Neural cell (in vitro differentiated cells): ENCODE data around the gene DAZL. TPM values are rescaled to one million over a fixed set of nuclear protein-coding genes. Genes with fewer than 3 reads are reported as not detected.

Experiments used
- H2AFZ ChIP-seq: fragments of 200-600, 300-800 bp; sonication (generic), shearing (Covaris generic); 2 replicates; pipeline ENCODE4 v1.6.0; 2014; ENCODE audit warnings: low read depth, mild to moderate bottlenecking, antibody characterized with exemption, low read length, moderate library complexity
- H3F3A ChIP-seq: fragments of 200-600 bp; shearing (Covaris generic); 2 replicates; pipeline ENCODE4 v1.6.1; 2016; ENCODE audit warnings: mild to moderate bottlenecking, moderate library complexity, mixed read lengths, antibody characterized with exemption, low read length; ENCODE audit not compliant: insufficient read depth, poor library complexity, severe bottlenecking
- H3K27ac ChIP-seq: fragments of 200-600, 300-800 bp; sonication (generic), shearing (Covaris generic); 2 replicates; pipeline ENCODE4 v1.5.1; 2014; ENCODE audit warnings: mild to moderate bottlenecking, low read length, moderate library complexity
- H3K27me3 ChIP-seq: fragments of 300-800, 200-600 bp; sonication (generic), shearing (Covaris generic); 2 replicates; pipeline ENCODE4 v1.6.0; 2014; ENCODE audit warnings: mild to moderate bottlenecking, low read depth, low read length, moderate library complexity; ENCODE audit not compliant: insufficient read depth
- H3K36me3 ChIP-seq: fragments of 300-800, 200-600 bp; sonication (generic), shearing (Covaris generic); 2 replicates; pipeline ENCODE4 v1.5.1; 2014; ENCODE audit warnings: mild to moderate bottlenecking, antibody characterized with exemption, low read length, moderate library complexity; ENCODE audit not compliant: insufficient read depth
- H3K4me2 ChIP-seq: fragments of 300-800, 200-600 bp; sonication (generic), shearing (Covaris generic); 2 replicates; pipeline ENCODE4 v1.6.0; 2014; ENCODE audit warnings: mild to moderate bottlenecking, low read length
- H3K4me3 ChIP-seq: fragments of 300-800, 200-600 bp; sonication (generic), shearing (Covaris generic); 2 replicates; pipeline ENCODE4 v1.5.1; 2014; ENCODE audit warnings: mild to moderate bottlenecking, low read length, moderate library complexity
- H3K79me2 ChIP-seq: fragments of 200-600 bp; shearing (Covaris generic); replicated peaks from 2 replicates; pipeline ENCODE4 v1.6.0; 2014; ENCODE audit warnings: mild to moderate bottlenecking, low read length, moderate library complexity; ENCODE audit not compliant: insufficient read depth
- H3K9ac ChIP-seq: fragments of 300-800, 200-600 bp; sonication (generic), shearing (Covaris generic); 2 replicates; pipeline ENCODE4 v1.6.1; 2016; ENCODE audit warnings: mild to moderate bottlenecking, low read length, mixed read lengths
- H3K9me2 ChIP-seq: fragments of 200-600 bp; shearing (Covaris generic); 2 replicates; pipeline ENCODE4 v1.6.1; 2016; ENCODE audit warnings: mild to moderate bottlenecking, low read length, mixed read lengths; ENCODE audit not compliant: insufficient read depth
- H3K9me3 ChIP-seq: fragments of 200-600, 300-800 bp; sonication (generic), shearing (Covaris generic); 2 replicates; pipeline ENCODE4 v1.6.1; 2016; ENCODE audit warnings: mild to moderate bottlenecking, mixed run types, low read length, moderate library complexity, mixed read lengths
- H4K20me1 ChIP-seq: fragments of 200-600 bp; shearing (Covaris generic); 2 replicates; pipeline ENCODE4 v1.6.1; 2016; ENCODE audit warnings: mild to moderate bottlenecking, mixed run types; ENCODE audit not compliant: insufficient read depth
- CTCF ChIP-seq: fragments of 450-650 bp; IDR thresholded peaks from 2 replicates; pipeline ENCODE4 v1.5.1; 2014; ENCODE audit warnings: antibody characterized with exemption, mild to moderate bottlenecking, moderate library complexity; ENCODE audit not compliant: poor library complexity, severe bottlenecking
- EP300 ChIP-seq: fragments of 450-650 bp; conservative IDR thresholded peaks from 2 replicates; pipeline ENCODE4 v1.6.1; 2014; ENCODE audit warnings: antibody characterized with exemption, mild to moderate bottlenecking, moderate library complexity; ENCODE audit not compliant: poor library complexity, severe bottlenecking
- EZH2 ChIP-seq: fragments of 200-600, 300-800 bp; shearing (Covaris generic), sonication (generic); IDR thresholded peaks from 2 replicates; pipeline ENCODE4 v1.6.1; 2014; ENCODE audit warnings: antibody characterized with exemption, low read length, borderline replicate concordance, mild to moderate bottlenecking; ENCODE audit not compliant: insufficient read depth, poor library complexity, severe bottlenecking
- MXI1 ChIP-seq: fragments of 450-650 bp; conservative IDR thresholded peaks from 2 replicates; pipeline ENCODE4 v1.6.1; 2014; ENCODE audit warnings: antibody characterized with exemption, mild to moderate bottlenecking; ENCODE audit not compliant: poor library complexity, severe bottlenecking
- POLR2AphosphoS5 ChIP-seq: IDR thresholded peaks from 2 replicates; pipeline ENCODE4 v1.6.1; 2012
- RAD21 ChIP-seq: fragments of 450-650 bp; conservative IDR thresholded peaks from 2 replicates; pipeline ENCODE4 v1.6.1; 2014; ENCODE audit warnings: antibody characterized with exemption, mild to moderate bottlenecking, moderate library complexity
- REST ChIP-seq: IDR thresholded peaks from 2 replicates; pipeline ENCODE4 v1.6.1; 2012; ENCODE audit warnings: borderline replicate concordance
- SMC3 ChIP-seq: fragments of 450-650 bp; conservative IDR thresholded peaks from 2 replicates; pipeline ENCODE4 v1.6.1; 2014; ENCODE audit warnings: antibody characterized with exemption, mild to moderate bottlenecking, moderate library complexity; ENCODE audit not compliant: poor library complexity
- TAF1 ChIP-seq: IDR thresholded peaks from 2 replicates; pipeline ENCODE4 v1.6.1; 2012; ENCODE audit warnings: low read depth
- polyA plus RNA-seq: library from polyadenylated mRNA; depleted of rRNA; stranded (reverse); fragments of >200 nt; gene quantifications from 2 replicates; pipeline ENCODE4 v1.2.3, GENCODE V29; 2014

Gene DAZL
- polyA plus RNA-seq, 1 donor from 2014 or later = not detected

GRCh38 chr3:16596352-16597032 is 8.7 kb downstream of the DAZL start:
- H3K4me3 ChIP-seq = no peak overlapping the region
- H2AFZ ChIP-seq = no peak overlapping the region
- H3K9me2 ChIP-seq = no peaks in the 10 kb centered on the region
- H3K4me2 ChIP-seq = no peak overlapping the region
- H3K9me3 ChIP-seq = no peaks in the 10 kb centered on the region
- no peaks in the 10 kb centered on the region for H3K27me3 ChIP-seq
- no peaks in the 10 kb centered on the region for H3F3A ChIP-seq
- no peak overlapping the region for H3K27ac ChIP-seq
- no peaks in the 10 kb centered on the region for H3K36me3 ChIP-seq
- no peaks in the 10 kb centered on the region for H3K79me2 ChIP-seq
- no peaks in the 10 kb centered on the region for H4K20me1 ChIP-seq
- TF ChIP-seq EZH2 (no peak), EP300 (no peak), POLR2AphosphoS5 (no peak), REST (no peak), TAF1 (no peak), RAD21 (no peak)
- no peak overlapping the region for H3K9ac ChIP-seq

GRCh38 chr3:16595778-16596177 is 9.4 kb downstream of the DAZL start:
- Histone ChIP-seq H3K4me3 (no peak overlapping the region), H2AFZ (no peak overlapping the region), H3F3A (no peaks in the 10 kb centered on the region), H3K9me2 (no peaks in the 10 kb centered on the region), H3K9me3 (no peaks in the 10 kb centered on the region), H3K4me2 (no peak overlapping the region), H3K36me3 (no peaks in the 10 kb centered on the region), H4K20me1 (no peaks in the 10 kb centered on the region), H3K79me2 (no peaks in the 10 kb centered on the region), H3K27me3 (no peaks in the 10 kb centered on the region), H3K27ac (no peak overlapping the region), H3K9ac (no peak overlapping the region)
- TF ChIP-seq REST = no peak
- no peak for TF ChIP-seq EZH2
- no peak for TF ChIP-seq TAF1
- TF ChIP-seq RAD21 = no peak
- TF ChIP-seq EP300 = no peak
- TF ChIP-seq POLR2AphosphoS5 = no peak
- TF ChIP-seq MXI1 = no peak
- TF ChIP-seq SMC3 = no peak
- no peak for TF ChIP-seq CTCF
